ENCODE measurements around the gene TMEM14B. TPM values are rescaled to one million over a fixed set of nuclear protein-coding genes. Genes with fewer than 3 reads are reported as not detected.

Gene TMEM14B
- total RNA-seq, 6 donors from 2014 or later = 25.1 to 73.9 (median 56.7) TPM

GRCh38 chr6:10793035-10793434 is 45.4 kb downstream of the TMEM14B start:
- Histone ChIP-seq H3K36me3 (peaks cover 0 to 6% (median 3%) of the 10 kb centered on the region in 4 donors), H3K9me3 (no peaks in the 10 kb centered on the region), H3K4me1 (no peaks in the 10 kb centered on the region), H3K4me3 (no peak overlapping the region), H3K27me3 (no peaks in the 10 kb centered on the region), H3K27ac (no peak overlapping the region)
- no peak for DNase-seq
- no peak for ATAC-seq (ENCODE audit: low FRiP score in 2 of 2)
- 90 to 100% methylated on average over 3 of the region's 3 CpGs for WGBS, 2 donors
- no peak for TF ChIP-seq POLR2AphosphoS5 (IDR thresholded peaks at IDR 0.05)
- TF ChIP-seq, protein P1, sequence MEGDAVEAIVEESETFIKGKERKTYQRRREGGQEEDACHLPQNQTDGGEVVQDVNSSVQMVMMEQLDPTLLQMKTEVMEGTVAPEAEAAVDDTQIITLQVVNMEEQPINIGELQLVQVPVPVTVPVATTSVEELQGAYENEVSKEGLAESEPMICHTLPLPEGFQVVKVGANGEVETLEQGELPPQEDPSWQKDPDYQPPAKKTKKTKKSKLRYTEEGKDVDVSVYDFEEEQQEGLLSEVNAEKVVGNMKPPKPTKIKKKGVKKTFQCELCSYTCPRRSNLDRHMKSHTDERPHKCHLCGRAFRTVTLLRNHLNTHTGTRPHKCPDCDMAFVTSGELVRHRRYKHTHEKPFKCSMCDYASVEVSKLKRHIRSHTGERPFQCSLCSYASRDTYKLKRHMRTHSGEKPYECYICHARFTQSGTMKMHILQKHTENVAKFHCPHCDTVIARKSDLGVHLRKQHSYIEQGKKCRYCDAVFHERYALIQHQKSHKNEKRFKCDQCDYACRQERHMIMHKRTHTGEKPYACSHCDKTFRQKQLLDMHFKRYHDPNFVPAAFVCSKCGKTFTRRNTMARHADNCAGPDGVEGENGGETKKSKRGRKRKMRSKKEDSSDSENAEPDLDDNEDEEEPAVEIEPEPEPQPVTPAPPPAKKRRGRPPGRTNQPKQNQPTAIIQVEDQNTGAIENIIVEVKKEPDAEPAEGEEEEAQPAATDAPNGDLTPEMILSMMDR (IDR thresholded peaks at IDR 0.05) = no peak

- H3K27ac ChIP-seq = no peak overlapping the region
- H3K4me1 ChIP-seq = no peaks in the 10 kb centered on the region
- no peaks in the 10 kb centered on the region for H3K27me3 ChIP-seq
- DNase-seq (no peak), ATAC-seq (ENCODE audit: low FRiP score in 2 of 2) (no peak)
- TF ChIP-seq POLR2A (IDR thresholded peaks at IDR 0.05) (no peak), EP300 (IDR thresholded peaks at IDR 0.05) (no peak)
- TF ChIP-seq, protein P1 (IDR thresholded peaks at IDR 0.05) = no peak
- 75 to 80% methylated on average over 6 of the region's 6 CpGs for WGBS, 2 donors
- no peaks in the 10 kb centered on the region for H3K9me3 ChIP-seq
- no peak overlapping the region for H3K4me3 ChIP-seq
- peaks cover 0 to 6% (median 3%) of the 10 kb centered on the region in 4 donors for H3K36me3 ChIP-seq
Observed at GRCh38 chr6:10793695-10794094, 46.1 kb downstream of the TMEM14B start.

DNA sequence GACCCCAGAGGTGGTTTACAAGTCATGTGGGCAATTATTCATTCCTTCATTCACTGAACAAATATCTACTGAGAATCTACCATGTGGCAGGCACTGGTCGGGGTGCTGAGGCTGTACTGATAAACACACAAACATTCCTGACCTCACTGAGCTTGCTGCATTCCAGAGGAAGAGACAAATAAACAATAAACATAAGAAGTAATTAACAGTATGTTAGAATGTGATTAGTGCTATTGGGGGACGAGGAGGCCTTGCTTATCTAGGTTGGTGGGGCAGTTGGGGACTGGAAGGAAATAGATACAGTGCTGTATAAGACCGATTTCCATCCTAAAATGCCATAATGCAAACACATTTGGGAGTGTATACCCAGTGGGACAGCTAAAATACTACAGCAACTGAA is 46.6 kb downstream of the TMEM14B start:
- no peaks in the 10 kb centered on the region for H3K9me3 ChIP-seq
- TF ChIP-seq EP300 (IDR thresholded peaks at IDR 0.05) (no peak), POLR2AphosphoS5 (IDR thresholded peaks at IDR 0.05) (no peak), POLR2A (IDR thresholded peaks at IDR 0.05) (no peak)
- TF ChIP-seq, protein P1 (IDR thresholded peaks at IDR 0.05) = no peak
- no peak for DNase-seq
- no peaks in the 10 kb centered on the region for H3K4me1 ChIP-seq
- H3K36me3 ChIP-seq = peaks cover 0 to 6% (median 1%) of the 10 kb centered on the region in 4 donors
- WGBS, 2 donors = 69 to 81% methylated on average over 3 of the region's 3 CpGs
- no peaks in the 10 kb centered on the region for H3K27me3 ChIP-seq
- no peak overlapping the region for H3K27ac ChIP-seq
- ATAC-seq (ENCODE audit: low FRiP score in 2 of 2) = no peak
- H3K4me3 ChIP-seq = no peak overlapping the region

DNA sequence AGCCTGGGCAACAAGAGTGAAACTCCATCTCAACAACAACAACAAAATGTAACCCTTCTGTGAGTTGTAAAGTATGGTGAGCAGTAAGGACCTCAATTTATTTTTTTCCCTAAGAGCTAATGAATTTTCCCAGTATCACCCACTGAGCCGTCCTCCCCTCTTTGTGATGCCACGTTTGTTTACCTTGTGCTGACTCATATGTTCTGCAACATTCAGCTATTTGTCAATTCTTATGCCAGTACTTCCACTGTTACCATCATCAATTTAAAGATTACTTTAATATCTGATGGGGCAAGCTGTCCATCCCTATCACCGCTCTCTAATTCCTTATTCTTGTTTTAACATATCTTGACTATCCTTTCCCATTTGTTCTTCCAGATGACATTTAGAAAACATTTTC is 53.2 kb downstream of the TMEM14B start:
- no peak for DNase-seq
- 63 to 64% methylated on average over 3 of the region's 3 CpGs for WGBS, 2 donors
- Histone ChIP-seq H3K36me3 (no peaks in the 10 kb centered on the region), H3K4me3 (no peak overlapping the region), H3K4me1 (no peaks in the 10 kb centered on the region), H3K27ac (no peak overlapping the region), H3K27me3 (no peaks in the 10 kb centered on the region), H3K9me3 (no peaks in the 10 kb centered on the region)
- TF ChIP-seq POLR2A (IDR thresholded peaks at IDR 0.05) = no peak
- no peak for TF ChIP-seq POLR2AphosphoS5 (IDR thresholded peaks at IDR 0.05)
- no peak for TF ChIP-seq EP300 (IDR thresholded peaks at IDR 0.05)
- TF ChIP-seq, protein P1 (IDR thresholded peaks at IDR 0.05) = no peak
- no peak for ATAC-seq (ENCODE audit: low FRiP score in 2 of 2)

GRCh38 chr6:10801224-10801848 is 53.7 kb downstream of the TMEM14B start:
- no peaks in the 10 kb centered on the region for H3K36me3 ChIP-seq
- WGBS, 2 donors = 38 to 40% methylated on average over 2 of the region's 2 CpGs

More at GRCh38 chr6:10801224-10801848, 53.7 kb downstream of the TMEM14B start:
- ATAC-seq (ENCODE audit: low FRiP score in 2 of 2) = peak; percentile 88 to 90
- H3K4me3 ChIP-seq = no peak overlapping the region
- H3K27ac ChIP-seq = no peak overlapping the region
- H3K27me3 ChIP-seq = no peaks in the 10 kb centered on the region
- no peaks in the 10 kb centered on the region for H3K9me3 ChIP-seq
- H3K4me1 ChIP-seq = no peaks in the 10 kb centered on the region
- no peak for TF ChIP-seq POLR2AphosphoS5 (IDR thresholded peaks at IDR 0.05)
- TF ChIP-seq, protein P1 (IDR thresholded peaks at IDR 0.05) = peak; percentile 76 to 97 (median 82)
- peak in 1 of 2 donors; percentile 67 for DNase-seq

Measured in upper lobe of left lung (tissue), 6 donors.